CD4-positive, alpha-beta T cell treated with Interferon gamma for 1 hour (primary cell): ENCODE results near the gene TMEM215.
"Not testable (repeated sequence)": the region's sequence is repeated elsewhere in the genome, so short reads cannot be mapped to it uniquely, and the experiment has no call there.

Experiments
- DNase-seq: peaks from one replicate; pipeline ENCODE4 v3.0.0-alpha.2; 2020

The TMEM215 gene

GRCh38 chr9:32783168-32783891, at the start of gene TMEM215:
TSS of gene TMEM215 (plus strand) at chr9:32783540. CDS start at chr9:32784184, 644 bp downstream.
- no peak for DNase-seq

GRCh38 chr9:32735476-32735875, 47.9 kb upstream of the TMEM215 start:
- DNase-seq = no peak

DNA sequence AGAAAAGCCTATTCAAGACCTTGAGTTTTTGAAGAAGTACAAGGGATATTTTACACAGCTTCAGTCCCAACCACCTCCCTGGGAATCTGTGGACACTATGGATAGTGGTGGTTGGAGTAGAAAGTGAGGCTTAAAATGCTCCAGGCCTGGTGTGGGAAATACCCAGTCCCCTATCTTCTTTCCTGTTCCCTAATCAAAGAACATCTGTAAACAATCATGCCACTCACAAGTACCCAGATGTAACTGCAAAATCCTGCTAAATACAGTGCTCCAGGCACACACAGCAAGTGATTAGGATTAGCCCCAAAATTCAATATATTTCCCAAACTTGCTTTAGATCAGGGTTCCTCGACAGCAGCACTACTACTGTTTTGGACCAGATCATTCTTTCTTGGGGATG, 46.0 kb upstream of the TMEM215 start:
- DNase-seq = no peak

DNA sequence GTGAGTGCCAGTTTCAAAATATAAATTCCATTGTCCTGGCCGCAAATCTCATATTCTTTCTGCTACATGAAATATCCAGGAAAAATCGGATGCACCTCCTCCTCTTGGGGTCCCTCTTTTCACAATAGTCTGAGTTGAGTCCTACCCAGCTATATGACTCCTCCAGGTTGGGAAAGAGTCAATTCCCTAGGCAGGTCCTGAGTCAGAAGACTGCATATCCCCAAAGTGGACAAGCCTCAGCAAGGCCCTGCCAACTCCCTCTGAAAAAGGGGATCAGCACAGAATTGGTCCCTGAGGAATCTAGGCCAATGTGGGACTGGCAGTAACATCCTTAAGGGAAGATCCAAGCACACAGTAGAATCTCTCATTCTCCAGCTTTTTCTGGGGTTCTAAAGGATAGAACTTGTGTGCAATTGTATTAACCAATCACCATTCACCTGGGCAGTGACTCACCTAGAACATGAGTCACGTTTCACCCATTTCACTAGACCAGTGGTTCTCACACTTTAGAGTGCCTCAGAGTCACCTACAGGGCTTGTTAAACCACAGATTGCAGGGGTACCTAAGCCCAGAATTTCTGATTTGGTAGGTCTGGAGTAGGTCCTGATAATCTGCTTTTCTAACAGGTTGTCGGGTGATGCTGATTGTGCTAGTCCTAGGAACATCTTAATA, 44.7 kb upstream of the TMEM215 start:
- DNase-seq = no peak

DNA sequence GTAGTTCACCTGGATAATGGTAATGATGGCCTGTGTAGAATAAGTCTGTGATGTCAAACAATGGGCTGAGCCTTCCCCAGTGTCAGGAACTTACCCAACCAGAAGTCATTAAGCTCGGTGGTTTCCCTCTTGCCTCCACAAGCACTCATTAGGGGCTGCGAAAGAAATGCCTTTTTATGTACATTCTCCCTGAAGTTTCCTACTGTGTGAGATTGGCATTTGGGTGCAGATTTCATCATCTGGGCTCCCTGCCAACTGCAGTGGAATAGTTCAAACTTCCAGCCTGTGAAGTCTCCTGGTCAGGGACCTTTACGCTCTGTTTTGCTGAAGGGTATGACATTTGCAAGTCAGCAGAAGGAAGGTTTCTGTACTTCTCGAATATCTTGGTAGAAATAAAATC, 41.6 kb upstream of the TMEM215 start:
- DNase-seq = no peak

DNA sequence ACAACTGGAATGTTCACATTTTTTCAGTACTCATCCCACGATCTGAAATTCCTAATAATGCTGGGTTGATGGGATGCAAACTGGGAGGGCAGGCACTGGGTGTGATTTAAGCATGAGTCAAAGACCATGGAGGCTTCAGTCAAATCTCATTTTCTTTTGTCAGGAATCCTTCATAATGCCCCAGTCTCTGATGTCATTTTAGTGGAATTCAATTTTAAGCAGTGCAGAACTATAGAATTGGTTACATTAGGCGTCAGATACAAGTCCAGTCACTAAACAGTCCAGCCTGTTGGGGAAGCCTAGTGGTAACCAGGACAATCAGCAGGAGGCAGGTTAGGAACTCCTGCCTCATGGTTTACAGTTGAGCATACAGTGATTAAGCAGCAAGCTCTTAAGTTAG, 41.0 kb upstream of the TMEM215 start:
- no peak for DNase-seq

DNA sequence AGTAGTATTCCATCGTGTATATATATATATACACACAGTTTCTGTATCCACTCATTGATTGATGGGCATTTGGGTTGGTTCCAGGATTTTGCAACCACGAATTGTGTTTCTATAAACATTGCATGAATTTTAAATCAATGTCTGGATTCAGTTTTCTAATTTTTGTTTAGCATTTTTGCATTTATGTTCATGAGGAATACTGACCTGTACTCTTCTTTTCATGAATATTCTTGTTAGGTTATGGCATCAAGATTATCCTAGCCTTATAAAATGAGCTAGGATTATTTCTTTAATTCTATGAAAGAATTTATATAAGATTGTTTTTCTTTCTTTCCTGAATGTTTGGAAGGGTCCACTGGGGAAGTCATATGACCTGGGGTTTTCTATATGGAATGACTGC, 35.3 kb upstream of the TMEM215 start:
- no peak for DNase-seq

DNA sequence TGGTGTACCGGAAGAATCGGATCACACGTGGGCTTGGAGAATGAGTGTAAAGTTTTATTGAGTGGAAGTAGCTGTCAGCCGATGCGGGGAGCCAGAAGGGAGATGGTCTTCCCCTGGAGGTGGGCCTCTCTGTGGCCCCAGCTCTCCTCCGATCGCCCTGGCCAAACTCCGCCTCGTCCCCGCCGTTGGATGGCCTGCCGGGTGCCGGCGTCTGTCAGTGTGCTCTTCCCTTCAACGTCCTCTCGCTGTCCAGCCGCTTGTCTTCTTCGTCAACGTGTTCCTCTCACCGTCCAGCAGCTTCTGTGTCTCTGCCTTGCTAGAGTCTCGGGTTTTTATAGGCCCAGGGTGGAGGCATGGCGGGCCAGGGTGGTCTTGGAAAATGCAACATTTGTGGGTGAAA, 27.6 kb upstream of the TMEM215 start:
- DNase-seq = no peak

DNA sequence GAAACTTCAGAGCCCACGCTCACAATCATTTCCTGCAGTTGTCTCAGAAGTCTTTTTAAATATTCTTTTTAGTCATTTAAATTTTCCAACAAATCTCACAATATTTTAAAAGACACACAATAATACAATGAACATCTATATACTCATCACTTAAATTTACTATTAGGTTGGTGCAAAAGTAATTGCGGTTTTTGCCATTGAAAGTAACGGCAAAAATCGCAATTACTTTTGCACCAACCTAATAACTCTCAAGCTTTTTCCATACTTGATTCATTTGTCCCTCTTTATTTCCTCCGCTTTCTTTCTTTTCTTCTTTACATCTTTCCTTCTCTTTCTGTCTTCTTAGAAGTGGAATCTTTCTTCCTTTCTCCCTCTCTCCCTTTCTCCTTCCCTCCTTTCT, 19.2 kb upstream of the TMEM215 start:
- no peak for DNase-seq

DNA sequence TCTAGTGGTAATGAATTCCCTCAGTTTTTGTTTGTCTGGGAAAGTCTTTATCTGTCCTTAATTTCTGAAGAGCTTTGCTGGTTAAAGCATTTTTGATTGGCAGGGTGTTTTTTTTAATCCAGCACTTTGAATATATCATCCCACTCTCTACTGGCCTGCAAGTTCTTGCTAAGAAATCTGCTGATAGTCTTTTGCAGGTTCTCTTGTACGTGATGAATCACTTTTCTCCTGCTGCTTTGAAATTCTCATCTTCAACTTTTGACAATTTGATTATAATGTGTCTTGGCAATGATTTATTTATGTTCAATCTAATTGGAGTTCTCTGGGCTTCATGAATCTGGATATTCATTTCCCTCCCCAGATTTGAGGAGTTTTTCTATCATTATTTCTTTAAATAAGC, 8.1 kb upstream of the TMEM215 start:
- DNase-seq = no peak

DNA sequence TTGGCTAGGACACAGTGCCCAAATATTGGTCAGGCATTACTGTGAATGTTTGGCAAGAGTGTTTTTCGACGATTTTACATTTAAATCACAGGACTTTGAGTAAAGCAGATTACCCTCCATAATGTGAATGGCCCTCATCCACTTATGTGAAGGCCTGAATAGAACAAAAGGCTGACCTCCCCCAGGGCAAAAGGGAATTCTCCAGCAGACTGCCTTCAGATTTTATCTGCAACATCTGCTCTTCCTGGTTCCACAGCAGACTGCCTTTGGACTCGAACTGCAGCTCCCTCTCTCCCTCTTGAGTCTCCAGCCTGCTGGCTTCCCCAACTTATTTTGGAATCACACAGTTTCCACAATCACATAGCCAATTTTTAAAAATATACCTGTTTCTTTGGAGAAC, 7.1 kb upstream of the TMEM215 start:
- no peak for DNase-seq

GRCh38 chr9:32782476-32783167, 718 bp upstream of the TMEM215 start:
- DNase-seq = no peak

GRCh38 chr9:32787816-32788215, 4.5 kb downstream of the TMEM215 start:
- no peak for DNase-seq

GRCh38 chr9:32796015-32796414, 12.7 kb downstream of the TMEM215 start:
- DNase-seq = not testable (repeated sequence)

DNA sequence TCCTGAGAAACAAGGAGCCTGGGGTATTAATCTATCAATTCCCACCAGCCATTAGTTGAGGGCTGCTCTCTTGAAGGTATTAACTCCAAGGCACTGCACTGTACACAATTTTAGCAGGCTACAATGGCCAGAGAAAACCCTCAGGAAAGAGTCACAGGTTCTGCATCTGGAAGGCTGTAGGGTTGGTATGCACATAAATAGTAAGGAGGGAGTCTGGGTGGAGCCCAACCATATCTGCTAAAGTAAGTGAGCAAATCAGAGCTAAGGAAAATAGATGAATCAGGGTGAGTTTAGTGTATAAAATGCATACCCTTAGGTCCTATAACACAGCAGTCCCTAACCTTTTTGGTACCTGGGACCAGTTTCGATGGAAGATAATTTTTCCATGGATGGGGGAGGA, 18.2 kb downstream of the TMEM215 start:
- no peak for DNase-seq

DNA sequence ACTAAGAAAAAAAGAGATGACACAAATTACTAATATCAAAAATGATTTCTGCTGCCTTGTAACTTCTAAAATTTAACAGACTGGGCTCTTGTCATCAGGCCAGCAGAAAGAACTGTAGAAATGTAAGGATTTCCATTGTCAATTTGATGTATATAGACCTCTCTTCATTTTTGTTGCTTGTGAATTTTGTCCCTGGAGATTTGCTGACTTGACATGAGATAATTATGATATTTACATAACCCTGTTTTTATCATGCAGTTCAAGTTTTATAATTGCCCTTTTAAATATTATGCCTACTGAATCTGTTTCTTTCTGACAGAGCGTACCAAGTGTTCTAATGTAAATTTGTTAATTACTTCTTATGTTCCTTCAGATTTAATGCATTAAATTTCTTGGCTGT, 23.9 kb downstream of the TMEM215 start:
- DNase-seq = no peak

DNA sequence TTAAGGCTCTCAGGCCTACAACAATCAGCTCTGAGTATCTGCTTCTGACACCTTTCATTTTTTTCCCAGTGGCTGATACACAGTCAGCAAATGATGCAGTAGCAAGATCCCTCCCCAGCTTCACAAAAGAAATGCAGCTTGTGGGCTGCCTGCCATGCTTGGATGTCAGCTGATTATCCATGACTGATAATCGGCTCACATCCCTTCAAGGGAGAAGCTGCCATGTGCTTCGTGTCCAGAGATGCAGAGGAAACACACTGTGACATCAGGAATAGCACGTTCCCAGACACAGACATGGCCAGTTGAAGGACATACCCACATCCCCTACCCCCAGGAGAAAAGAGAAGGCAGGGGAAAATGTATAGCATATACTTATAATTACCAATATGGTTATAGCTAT, 27.9 kb downstream of the TMEM215 start:
- no peak for DNase-seq

- no peak for DNase-seq
Observed at GRCh38 chr9:32820322-32820721, 37.0 kb downstream of the TMEM215 start.

DNA sequence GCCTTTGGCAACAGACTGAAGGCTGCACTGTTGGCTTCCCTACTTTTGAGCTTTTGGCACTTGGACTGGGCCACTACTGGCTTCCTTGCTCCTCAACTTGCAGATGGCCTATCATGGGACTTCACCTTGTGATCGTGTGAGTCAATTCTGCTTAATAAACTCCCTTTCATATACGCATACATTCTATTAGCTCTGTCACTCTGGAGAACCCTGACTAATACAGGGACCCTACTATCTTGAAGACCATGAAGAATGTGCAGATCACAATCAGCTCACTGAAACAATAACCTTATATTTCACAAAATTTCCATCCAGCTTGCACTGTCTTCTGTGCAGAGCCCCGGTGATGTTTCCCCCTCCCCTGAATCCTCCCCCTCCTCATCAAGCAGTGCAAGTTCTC, 39.8 kb downstream of the TMEM215 start:
- no peak for DNase-seq

DNA sequence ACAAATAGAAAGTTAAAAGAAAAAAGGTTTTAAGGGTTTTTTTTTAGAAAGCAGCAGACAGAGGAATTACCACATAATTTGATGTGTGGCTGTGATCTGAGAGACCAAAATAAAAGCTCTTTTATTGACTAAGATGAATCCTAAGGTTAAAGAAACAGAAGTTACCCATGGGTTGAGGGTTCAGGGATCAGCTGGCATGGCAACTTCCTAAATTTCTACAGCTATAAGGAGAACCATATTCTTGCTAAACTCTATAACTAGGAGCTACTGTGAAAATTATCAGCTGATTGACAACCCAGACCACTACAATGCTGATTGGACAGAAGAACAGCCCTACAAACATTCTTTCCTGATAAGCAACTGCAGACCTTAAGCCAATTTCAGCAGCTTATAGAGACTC, 40.2 kb downstream of the TMEM215 start:
- no peak for DNase-seq

DNA sequence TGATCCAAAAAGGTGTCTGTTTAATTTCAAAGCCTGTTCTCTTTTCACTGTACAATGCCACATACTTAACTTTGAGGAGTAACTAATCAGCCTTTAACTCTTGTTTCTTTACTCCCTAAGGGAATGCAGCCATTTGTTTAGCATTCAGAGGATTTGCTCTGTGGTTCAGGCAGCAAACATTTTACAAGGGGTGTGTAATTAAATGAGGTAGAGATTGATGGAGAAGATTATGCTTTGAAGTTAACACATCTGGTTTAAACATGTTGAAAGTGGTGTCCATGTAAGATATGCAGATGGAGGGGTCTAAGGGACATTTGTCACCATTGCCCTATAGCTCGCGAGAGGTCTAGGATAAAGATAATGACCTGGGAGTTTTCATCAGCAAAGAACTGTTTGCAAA, 41.9 kb downstream of the TMEM215 start:
- DNase-seq = no peak

DNA sequence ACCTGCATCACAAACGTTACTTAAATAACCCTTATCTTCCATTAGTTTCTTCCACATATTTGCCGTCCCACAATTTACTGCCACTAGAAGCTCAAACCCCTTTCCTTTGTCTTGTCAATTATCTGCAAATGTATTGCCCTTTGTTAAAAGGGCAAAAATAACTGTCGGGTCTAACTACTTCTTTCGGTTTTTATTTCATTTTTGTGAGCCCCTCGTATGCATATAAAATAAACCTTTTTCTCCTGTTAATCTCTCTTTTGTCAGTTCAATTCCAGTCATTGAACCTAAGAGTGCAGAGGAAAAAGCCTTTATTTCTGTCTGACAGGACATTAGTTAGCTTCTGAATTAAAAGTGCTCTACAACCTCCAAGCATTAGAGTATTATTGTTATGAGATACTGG, 45.5 kb downstream of the TMEM215 start:
- no peak for DNase-seq

DNA sequence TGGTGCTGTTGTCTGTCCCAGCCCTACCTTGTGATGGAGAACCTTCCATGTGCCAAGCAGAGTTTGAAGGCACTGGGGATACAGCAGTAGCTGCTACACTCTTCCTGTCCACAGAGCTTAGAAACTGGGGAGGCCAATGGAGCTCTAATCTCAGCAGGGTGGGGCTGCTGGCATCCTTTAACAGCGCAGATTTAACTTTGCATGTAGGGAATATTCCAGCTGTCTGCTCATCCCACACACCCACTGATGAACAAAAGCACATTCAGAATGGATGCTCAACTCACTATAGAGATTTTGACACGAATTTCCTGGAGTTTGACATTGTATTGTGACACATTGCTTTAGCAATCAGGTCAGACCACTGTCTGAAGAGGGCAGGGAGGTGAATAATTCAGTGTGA, 49.0 kb downstream of the TMEM215 start:
- no peak for DNase-seq
